Measurements from ENCODE around the gene OTX2.

The OTX2 gene

DNA sequence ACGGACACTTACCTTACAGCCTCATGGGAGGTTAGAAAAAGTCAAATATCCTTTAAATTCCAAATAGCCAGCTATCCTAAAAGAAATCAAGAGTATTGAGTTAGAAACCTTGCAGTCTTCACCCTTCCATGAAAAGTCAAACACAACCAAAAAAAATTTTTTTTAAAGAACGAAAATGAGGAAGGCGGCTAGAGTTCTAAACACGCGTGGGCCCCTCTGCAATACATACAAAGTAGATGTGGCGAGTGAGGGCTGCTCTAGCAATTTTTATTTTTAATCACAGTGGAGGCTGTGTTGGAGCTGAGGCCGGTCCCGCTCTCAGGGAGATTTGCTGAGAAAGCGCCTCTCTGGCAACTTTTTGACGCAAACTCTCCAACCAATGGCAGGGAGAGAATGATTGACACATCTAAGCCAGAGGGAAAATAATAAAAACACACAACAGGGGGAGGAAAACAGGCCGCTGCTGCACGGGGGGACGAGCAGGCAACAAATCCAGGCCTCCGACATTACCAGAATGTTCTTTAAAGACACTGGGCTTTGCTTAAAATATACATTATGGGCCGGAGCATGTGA is at the start of gene OTX2:
TSS of gene OTX2 (minus strand) at position 333 of the 573 bp plus-strand sequence. CDS start 5,023 bp downstream, outside the sequence.
- DNase-seq (ENCODE audit: low spot score) = no peak

DNA sequence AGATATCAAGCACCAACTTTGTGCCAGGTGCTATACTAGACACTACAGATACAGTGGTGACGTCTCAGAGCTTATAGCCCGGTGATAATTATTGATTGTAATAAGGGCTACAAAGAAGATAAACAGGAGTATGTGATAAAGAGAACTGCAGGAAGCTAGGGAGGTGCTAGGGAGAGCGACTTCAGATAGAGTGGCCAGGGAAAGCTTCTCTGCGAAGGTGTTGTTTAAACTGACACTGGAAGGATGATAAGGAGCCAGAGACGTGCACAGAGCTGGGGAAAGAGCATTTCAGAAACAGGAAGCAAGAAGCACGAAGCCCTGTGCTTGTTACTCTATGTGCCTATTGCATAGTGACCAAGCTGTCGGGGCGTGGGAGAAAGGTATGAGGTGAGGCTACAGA is 48.1 kb upstream of the OTX2 start:
- no peak for DNase-seq (ENCODE audit: low spot score)

DNA sequence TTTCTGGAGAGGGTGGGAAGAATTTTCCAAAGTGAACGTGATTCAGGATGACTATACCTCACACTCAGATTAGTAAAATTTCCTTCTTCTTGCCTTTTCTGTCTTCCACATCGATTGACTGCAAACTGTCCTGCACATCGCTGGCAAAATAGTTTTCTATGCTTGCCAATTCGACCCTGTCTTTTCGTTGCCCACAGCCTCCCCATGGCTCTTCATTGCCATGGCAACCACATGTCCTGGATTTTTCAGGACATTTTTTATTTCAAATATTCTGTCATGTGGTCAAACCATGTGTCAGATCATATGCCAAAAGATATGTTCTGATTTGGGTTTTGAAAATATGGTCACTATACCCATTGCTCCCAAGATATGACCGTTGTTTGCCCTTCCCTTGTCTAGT is 46.9 kb upstream of the OTX2 start:
- DNase-seq (ENCODE audit: low spot score) = no peak

DNA sequence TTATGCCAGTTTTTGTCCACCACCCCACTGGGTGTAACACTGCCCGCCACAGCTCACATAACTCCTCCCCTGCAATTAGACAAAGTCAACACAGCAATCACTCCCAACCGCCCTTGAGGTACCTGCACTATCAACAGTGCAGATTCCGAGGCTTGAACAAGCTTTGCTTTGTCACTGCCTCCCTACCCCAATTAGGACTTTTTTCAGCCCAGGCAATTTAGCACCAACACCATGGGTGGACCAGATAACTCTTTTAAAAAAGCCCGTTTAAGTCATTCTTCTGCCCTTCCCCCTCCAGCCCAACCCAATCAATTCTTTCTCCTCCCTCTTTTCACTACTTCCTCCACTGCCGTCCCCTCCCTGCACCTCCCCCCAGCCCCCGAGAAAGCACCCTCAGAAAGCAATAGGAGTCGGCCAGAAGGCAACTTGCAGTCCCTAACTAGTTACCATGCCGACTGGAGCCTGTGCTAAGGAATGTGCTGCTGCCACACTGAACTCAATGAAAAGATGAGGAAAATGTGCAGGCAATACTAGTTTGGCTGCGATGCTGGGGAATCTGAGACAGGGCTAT is 45.7 kb upstream of the OTX2 start:
- DNase-seq (ENCODE audit: low spot score) = no peak

DNA sequence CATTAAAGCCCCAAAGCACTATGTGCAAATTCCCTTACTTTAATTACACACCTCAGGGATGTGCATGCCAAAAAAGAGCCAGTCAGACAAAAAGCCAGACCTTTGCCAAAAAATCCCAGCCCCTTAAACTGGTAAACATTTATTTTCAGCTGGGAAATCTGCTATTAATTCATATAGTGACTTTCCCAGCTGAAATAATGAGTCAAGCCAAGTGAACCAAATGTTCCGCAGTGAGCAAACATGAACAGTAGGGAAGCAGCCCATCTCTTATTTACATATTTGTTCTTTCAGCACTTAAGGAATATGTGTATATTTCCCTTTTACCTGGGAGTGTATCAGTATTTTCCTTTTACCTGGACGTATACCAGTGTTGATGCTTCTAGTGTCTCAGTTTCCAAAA is 44.0 kb upstream of the OTX2 start:
- no peak for DNase-seq (ENCODE audit: low spot score)

DNA sequence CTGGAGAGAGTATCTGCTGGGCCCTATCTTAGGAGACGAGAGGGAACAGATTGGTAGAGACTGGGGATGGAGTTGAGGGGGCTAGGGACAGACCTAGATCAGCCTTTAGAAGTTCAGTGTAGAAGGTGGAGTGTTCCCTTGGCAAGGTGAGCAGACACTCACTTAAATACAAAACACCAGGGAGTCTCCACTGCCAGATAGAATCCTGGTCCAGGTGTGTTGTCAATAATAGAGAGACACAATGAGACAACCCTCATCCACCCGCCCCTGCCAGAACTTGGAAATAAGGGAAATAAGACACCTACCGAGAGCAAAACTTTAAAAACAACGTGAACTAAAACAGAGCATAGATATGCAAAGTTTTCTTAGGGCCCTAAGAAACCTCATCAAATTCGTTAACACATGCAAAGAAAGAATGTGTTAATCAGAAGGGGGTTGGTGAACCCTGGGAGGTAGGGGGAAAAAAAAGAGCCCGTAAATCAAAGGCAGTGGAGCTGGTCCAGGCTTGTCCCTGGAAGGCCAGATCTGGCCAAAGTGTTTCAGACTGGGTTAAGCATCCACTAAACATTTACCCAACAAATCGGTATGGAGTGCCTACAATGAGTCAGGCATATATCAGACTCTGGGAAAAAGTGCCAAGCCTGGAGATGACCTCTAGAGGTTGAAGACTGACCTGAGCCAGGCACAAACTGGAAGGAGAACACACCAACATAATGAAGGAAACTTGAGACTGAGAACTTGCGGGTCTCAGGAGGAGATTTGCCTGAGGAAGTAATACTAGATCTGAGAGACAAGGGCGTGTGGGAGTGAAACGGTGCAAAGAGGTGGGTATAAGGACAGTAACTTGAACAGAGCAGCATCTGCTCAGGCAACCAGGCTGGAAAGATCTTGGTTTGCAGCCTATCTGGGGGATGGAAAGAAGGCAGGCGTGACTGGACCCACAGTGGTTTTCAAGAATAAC is 37.0 kb upstream of the OTX2 start:
- DNase-seq (ENCODE audit: low spot score) = no peak

DNA sequence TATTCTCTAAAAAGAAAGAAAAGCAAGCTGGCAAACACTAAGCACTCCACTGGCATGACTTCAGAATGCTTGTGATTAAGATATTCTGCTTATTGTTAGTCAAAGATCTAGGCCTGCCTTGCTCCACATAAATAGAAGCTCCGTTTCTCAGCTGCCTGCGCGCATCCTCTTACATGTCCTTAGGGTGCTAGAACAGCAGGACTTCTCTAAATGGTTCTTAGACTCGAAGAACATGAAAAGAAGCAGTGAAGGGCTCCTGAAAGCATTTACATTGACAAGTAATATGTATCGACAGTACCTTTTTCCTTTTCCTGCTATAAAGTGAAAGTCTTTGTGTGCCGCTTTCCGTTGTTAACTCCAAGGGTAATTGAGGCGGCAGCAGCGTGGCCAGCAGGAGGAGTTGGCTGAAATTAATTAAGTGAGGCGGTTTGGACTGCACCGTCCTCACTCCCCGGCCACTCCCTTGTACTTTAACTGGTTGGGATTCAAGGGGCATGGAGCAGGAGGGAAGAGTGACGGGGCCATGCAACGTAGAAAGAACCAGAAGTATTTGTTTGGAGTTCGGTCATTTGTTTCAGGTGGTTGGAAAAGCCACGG is 34.2 kb upstream of the OTX2 start:
- DNase-seq (ENCODE audit: low spot score) = no peak

DNA sequence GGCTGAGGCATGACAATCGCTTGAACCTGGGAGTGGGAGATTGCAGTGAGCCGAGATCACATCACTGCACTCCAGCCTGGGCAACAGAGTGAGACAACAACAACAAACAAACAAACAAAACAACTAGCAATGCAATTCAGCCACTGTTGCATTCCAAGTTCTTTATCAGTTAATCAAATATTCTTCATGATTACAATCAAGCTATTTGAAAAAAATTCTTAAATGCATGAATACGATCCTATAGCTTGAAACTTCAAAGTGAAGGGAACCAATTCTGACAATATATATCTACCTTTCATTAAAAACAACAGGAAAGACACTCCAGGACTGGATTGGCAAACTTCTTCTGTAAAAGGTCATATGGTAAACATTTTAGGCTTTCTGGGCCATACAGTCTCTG is 31.3 kb upstream of the OTX2 start:
- DNase-seq (ENCODE audit: low spot score) = no peak

DNA sequence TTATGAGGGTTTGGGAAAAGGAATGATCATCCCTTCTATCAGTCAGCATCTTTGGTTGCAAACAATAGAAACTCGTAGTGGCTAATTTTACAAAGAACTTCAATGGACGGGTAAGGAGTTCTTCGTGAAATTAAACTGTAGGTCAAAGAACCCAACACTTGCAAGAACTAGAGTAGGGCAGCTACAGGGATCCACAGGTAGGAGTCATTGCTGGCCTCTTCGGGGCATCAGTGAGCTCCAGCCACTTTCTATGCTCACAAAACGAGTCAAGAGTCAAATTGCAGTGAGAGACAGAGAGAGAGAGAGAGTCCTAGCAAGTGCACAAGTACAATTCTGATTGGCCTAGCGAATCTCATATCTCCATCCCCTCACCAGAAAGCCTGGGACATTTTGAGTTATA is 29.9 kb upstream of the OTX2 start:
- no peak for DNase-seq (ENCODE audit: low spot score)

DNA sequence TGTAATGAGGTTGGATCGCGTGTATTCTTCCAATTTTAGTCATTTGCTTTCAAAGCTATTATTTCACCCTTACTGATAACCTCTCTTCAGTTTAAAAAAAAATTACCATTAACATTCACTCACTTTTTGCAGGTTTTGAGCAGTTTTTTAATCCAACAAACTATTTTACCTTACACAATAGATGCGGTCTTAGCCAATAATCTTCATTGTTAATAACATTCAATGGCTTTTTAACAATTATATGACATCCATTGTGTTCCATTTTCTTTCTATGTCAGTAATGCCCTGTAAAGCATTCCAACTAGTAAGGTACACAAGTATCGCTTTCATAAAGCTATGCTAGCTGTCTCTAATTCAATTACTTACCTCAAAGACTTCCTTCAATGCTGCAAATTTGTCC is 18.9 kb upstream of the OTX2 start:
- DNase-seq (ENCODE audit: low spot score) = no peak

DNA sequence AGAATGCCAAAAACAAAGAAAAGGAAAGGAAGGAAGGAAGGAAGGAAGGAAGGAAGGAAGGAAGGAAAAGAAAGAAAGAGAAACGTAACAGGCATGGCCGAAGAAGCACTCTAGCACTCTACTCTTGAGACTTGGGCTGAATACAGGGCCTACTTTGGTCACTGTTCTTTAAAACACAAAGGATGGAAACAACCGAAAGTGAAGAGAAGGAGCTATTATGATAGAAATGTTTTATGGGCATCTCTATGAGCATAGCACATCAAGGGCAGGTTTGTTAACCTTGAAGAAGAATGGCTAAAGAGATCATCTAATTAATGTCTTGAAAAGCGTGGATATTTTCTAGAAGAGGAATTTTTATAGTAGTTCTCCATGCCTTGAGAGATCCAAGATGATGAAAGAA is 15.9 kb upstream of the OTX2 start:
- DNase-seq (ENCODE audit: low spot score) = no peak

DNA sequence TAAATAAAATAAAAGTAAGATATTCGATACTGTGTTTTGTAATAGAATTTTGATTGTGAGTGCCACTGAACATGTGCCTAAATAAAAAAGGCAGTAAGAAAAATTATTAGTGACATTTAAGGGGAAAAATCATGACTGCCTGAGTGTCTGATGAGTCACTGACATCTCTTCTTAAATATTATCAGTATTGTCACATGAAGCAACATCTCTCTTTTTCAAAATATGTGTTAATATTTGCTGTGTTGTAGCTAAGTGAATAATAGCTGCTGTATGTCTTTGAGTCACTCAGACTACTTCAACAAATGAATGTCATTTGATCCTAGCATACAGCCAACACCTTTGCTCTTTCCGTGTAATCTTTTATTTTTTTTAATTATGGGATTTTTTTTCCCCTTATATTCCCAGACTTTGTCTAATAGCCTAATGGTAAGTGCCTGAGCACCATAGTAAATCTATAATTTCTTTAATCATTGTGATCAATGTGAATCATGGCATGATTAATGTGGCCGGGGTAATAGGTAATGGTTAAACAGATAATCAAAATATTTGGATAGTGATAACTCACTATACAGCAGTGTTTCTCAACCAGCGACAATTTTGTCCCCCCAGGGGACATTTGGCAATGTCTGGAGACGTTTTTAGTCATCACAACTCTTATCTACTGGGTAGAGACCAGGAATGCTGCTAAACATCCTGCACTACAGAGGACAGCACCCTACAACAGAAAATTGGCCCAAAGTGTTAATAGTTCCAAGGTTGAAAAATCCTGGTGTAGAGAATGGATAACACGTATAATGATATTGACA is 11.7 kb upstream of the OTX2 start:
- no peak for DNase-seq (ENCODE audit: low spot score)

DNA sequence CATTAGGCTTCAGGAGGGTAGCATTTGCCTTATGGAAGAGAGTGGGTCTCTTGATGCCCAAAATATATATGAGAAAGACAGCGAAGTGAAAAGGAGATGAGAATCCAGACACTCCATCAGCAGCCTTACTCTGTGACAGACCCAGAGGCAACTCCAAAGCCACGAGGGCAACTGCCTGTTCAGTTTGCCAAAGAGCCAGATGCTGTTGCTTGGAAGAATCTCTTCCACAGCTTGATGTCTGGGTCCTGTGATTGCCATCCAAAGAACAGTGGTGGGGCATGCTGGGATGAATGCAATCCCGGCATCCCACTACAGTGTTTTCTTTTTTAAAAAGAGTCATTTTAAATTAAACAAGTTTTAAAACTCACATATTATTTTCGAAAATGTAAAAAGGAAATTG is 10.9 kb upstream of the OTX2 start:
- DNase-seq (ENCODE audit: low spot score) = no peak

DNA sequence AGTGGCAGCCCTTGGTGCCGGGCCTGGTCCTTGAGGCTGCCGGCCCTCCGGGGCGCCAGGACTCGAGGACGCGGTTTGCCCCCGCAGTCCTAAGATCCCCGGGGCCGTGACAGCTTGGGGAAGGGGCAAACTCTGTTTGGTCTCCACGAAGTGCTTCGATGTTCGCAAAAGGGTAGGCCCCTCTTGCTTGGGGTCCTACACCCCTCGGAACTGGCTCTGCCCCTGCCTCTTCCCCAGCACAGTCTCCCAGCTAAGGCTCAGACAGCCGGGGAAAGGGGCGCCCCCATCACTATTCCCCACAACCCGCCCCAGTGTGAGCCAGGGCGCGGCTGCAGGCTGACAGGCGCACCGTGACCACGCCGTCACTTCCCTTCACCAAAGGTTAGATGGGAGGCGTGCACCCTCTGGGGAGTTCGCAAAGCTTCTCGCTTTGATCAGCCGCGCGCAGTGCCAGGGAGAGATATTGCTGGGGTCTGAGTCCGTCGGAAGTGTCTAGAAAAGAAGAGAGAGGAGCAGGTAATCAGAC is 7.2 kb upstream of the OTX2 start:
- no peak for DNase-seq (ENCODE audit: low spot score)

DNA sequence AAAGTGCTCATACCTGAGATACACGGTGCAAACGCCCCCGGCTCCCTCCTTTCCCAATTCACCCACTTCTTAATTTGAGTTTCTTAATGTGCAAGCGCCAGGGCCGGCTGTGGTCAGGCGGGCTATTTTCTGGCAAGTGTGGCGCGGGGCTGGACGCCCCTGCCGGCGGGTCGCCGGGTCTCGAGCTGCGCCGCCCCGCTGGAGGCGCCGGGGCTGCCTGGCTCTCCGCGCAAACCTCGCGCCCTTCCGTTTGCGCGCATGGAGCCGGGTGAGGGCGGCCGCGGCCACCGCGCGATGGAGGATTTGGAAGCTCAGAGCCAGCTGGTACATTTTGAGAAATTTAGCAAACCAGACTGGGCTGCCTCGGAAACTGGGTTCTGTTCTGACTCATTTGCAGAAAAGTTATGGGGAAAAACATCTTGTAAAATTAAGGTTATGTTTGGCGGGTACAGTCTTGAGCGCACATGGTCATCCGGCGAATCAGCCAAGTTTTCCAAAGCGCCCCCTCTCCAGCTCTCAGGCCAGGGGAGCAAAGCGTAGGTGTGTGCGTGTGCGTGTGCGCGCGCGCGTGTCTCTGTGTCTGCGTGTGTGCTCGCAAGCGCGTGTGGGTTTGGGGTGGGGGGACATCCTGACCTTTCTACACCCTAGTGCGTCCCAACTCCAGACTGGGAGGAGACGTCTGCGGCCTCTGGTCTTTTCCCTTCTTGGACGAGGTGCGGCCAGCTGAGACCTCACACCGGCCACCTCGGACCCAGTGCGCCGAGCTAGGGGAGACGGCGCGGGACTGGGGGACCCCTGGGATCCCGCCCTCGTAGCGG is 6.5 kb upstream of the OTX2 start:
- DNase-seq (ENCODE audit: low spot score) = no peak

DNA sequence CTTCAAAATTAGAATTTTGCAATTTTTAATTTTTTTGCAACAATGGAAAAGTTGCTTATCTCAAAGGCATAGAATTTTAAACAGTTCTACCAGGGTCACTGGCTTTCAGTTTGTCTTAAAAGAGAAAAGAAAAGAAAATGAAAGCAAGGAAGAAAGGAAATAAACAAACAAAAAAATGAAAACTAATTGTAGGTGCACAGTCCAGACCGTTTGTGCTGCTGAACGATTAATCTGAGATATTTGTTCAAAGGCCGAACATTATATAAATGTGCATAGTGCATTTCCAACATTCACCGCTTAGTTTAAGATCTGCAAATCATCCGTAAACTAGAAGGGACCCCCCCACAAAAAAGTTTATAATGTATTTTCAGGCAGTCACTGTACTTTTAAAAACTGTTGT is 5.5 kb upstream of the OTX2 start:
- DNase-seq (ENCODE audit: low spot score) = no peak

DNA sequence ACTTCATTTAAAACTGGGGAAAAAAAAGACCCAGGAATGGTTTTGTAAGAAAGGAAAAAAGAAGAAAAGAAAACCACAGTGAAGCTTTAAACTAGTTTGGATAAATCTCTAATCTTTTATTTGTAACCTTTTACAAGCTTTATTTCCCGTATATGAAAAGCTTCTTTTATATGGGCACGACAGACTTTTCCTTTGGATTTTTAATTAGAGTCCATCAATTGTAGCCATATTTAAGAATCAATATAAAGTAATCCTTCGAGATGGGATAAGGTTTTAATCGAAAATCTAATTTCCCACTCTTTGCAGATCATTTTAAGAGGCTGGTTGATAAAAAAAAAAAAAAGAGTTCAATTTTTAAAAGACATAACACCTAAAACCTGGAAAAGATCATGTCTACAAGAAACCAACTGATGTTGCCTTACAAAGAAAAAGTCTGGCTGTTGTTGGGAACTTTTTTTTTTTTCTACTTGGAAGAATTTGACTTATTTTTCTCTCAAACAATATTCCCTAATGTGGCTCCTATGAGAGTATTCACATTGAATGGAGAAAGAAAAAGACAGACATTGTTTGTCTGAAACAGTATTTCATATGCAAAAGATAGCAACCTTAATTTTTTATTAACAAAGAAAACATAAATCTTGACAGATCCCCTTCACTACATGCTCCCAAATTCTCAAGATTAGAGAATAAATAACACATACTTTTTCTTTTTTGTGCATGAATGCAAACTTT is 4.9 kb upstream of the OTX2 start:
- DNase-seq (ENCODE audit: low spot score) = no peak

DNA sequence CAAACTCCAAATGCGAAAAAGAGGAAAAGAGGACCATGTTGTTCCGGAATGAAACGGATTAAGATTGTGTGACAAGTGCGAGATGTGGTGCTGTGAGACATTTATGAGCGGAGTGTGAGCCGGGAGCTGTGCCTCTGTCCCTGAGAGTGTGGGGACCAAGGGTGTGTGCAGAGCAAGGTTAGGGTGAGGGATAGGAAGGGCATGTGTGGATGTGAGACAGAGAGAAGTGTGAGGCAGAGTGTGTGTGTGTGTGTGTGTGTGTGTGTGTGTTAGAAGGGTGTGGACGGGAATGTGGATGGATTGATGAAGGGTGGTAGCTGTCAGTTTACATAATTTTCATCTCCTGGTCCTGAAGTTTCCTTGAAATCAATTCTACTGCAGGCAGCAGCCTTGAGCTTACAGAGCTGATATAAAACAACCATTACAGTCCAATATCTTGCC is 4.3 kb upstream of the OTX2 start:
- DNase-seq (ENCODE audit: low spot score) = no peak

DNA sequence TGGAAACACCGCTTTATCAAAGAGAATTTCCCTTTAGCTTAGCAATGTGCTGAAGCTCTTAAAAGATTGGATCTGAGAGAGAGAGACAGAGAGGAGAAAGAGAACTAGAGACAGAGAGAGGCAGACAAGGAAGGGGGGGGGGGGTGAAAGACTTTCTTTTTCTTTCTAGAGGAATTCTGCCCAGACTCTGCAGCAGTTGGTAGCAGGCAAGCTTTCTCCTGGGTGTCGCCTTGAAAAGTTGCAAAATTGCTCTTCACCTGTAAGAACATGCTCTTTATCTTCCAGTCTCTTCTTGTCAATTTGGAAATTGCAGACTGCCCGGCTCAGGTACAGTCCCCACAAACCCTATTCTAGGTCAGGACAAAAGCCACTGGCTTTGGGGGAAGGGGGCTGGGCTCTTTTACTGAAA is 2.9 kb upstream of the OTX2 start:
- DNase-seq (ENCODE audit: low spot score) = no peak

Data from AG08395 (cell line).